RWPE2 (cell line): ENCODE data around the gene OCLN.
"Not testable (repeated sequence)": the region's sequence is repeated elsewhere in the genome, so short reads cannot be mapped to it uniquely, and the experiment has no call there.

Source experiments
- ATAC-seq: fragments of 200-7000 bp; cut with Tn5 transposase; 3 replicates; pipeline ENCODE4 v1.9.1; 2021; ENCODE audit warnings: low read depth
- DNase-seq: peaks from one replicate; pipeline ENCODE4 v3.0.0-alpha.2; 2020; ENCODE audit warnings: low spot score
- H3K27ac ChIP-seq: fragments of 450-650 bp; 2 replicates; pipeline ENCODE4 v1.5.1; 2017; ENCODE audit warnings: mild to moderate bottlenecking; ENCODE audit not compliant: poor library complexity, severe bottlenecking
- H3K27me3 ChIP-seq: fragments of 250-450 bp; sonication (Bioruptor Pico); 2 replicates; pipeline ENCODE4 v1.5.1; 2021; ENCODE audit warnings: mild to moderate bottlenecking, moderate library complexity; ENCODE audit not compliant: insufficient read depth, poor library complexity, severe bottlenecking
- H3K36me3 ChIP-seq: fragments of 250-450 bp; sonication (Bioruptor Pico); 2 replicates; pipeline ENCODE4 v1.5.1; 2020; ENCODE audit warnings: low read depth, mild to moderate bottlenecking, moderate library complexity
- H3K4me1 ChIP-seq: fragments of 250-450 bp; sonication (Bioruptor Pico); 2 replicates; pipeline ENCODE4 v1.5.1; 2021; ENCODE audit warnings: mild to moderate bottlenecking, moderate library complexity; ENCODE audit not compliant: insufficient read depth, poor library complexity, severe bottlenecking
- H3K4me3 ChIP-seq: fragments of 250-450 bp; sonication (Bioruptor Pico); 2 replicates; pipeline ENCODE4 v1.5.1; 2021; ENCODE audit warnings: mild to moderate bottlenecking, moderate library complexity; ENCODE audit not compliant: severe bottlenecking
- H3K9me3 ChIP-seq: fragments of 250-450 bp; sonication (Bioruptor Pico); 2 replicates; pipeline ENCODE4 v1.5.1; 2021; ENCODE audit warnings: mild to moderate bottlenecking, moderate library complexity; ENCODE audit not compliant: severe bottlenecking
- CTCF ChIP-seq: fragments of 450-650 bp; IDR thresholded peaks from one replicate; pipeline ENCODE4 v1.5.1; 2017; ENCODE audit warnings: mild to moderate bottlenecking, moderate library complexity; ENCODE audit not compliant: poor library complexity, severe bottlenecking

Gene OCLN

GRCh38 chr5:69451941-69452647, 40.5 kb upstream of the OCLN start:
- Histone ChIP-seq H3K27me3 (no peaks in the 10 kb centered on the region), H3K9me3 (no peaks in the 10 kb centered on the region), H3K4me1 (peaks cover 11% of the 10 kb centered on the region), H3K4me3 (no peak overlapping the region), H3K36me3 (no peaks in the 10 kb centered on the region), H3K27ac (no peak overlapping the region)
- no peak for ATAC-seq
- DNase-seq: no peak
- no peak for TF ChIP-seq CTCF

- H3K27ac ChIP-seq: not testable (repeated sequence)
Measured at GRCh38 chr5:69453487-69453886, 39.1 kb upstream of the OCLN start.

GRCh38 chr5:69454460-69455249, 37.9 kb upstream of the OCLN start:
- no peak for ATAC-seq
- no peak for TF ChIP-seq CTCF
- Histone ChIP-seq H3K27ac (no peak overlapping the region), H3K27me3 (no peaks in the 10 kb centered on the region), H3K36me3 (no peaks in the 10 kb centered on the region), H3K9me3 (peaks cover 1% of the 10 kb centered on the region), H3K4me3 (no peak overlapping the region), H3K4me1 (peaks cover 9% of the 10 kb centered on the region)
- DNase-seq: no peak

More at GRCh38 chr5:69453487-69453886, 39.1 kb upstream of the OCLN start:
- not testable (repeated sequence) for ATAC-seq, H3K4me3 ChIP-seq, DNase-seq, H3K27me3 ChIP-seq, H3K36me3 ChIP-seq, H3K9me3 ChIP-seq
- H3K4me1 ChIP-seq: peaks cover 11% of the 10 kb centered on the region

GRCh38 chr5:69455428-69455988, 37.1 kb upstream of the OCLN start:
- not testable (repeated sequence) for H3K4me3 ChIP-seq, H3K9me3 ChIP-seq, H3K27me3 ChIP-seq, H3K27ac ChIP-seq, H3K4me1 ChIP-seq, DNase-seq, H3K36me3 ChIP-seq, ATAC-seq

- no peak overlapping the region for H3K4me3 ChIP-seq
- ATAC-seq (no peak), DNase-seq (no peak)
- no peaks in the 10 kb centered on the region for H3K36me3 ChIP-seq
- TF ChIP-seq CTCF: no peak
- peaks cover 2% of the 10 kb centered on the region for H3K9me3 ChIP-seq
- no peaks in the 10 kb centered on the region for H3K4me1 ChIP-seq
- H3K27me3 ChIP-seq: no peaks in the 10 kb centered on the region
- no peak overlapping the region for H3K27ac ChIP-seq
Measured at GRCh38 chr5:69462170-69462569, 30.4 kb upstream of the OCLN start.

GRCh38 chr5:69466375-69466774, 26.2 kb upstream of the OCLN start:
- ATAC-seq, DNase-seq, H3K9me3 ChIP-seq, H3K4me1 ChIP-seq, H3K36me3 ChIP-seq, H3K27ac ChIP-seq, H3K4me3 ChIP-seq, H3K27me3 ChIP-seq: not testable (repeated sequence)
